PC-3 (cell line): Measurements from ENCODE around the gene GP2.
"Not testable (repeated sequence)": the region's sequence is repeated elsewhere in the genome, so short reads cannot be mapped to it uniquely, and the experiment has no call there.

Source experiments
- EZH2 ChIP-seq: fragments of 300-600 bp; sonication (generic); IDR thresholded peaks from one replicate; pipeline ENCODE4 v1.6.1; 2017; ENCODE audit warnings: antibody characterized with exemption, mild to moderate bottlenecking, low read length; ENCODE audit not compliant: unreplicated experiment
- TF ChIP-seq, protein P1 (sequence below): fragments of 300-600 bp; sonication (generic); conservative IDR thresholded peaks from 2 replicates; pipeline ENCODE4 v1.5.1; 2017; ENCODE audit warnings: antibody characterized with exemption, low read depth, mild to moderate bottlenecking, low read length

- TF ChIP-seq, protein P1, sequence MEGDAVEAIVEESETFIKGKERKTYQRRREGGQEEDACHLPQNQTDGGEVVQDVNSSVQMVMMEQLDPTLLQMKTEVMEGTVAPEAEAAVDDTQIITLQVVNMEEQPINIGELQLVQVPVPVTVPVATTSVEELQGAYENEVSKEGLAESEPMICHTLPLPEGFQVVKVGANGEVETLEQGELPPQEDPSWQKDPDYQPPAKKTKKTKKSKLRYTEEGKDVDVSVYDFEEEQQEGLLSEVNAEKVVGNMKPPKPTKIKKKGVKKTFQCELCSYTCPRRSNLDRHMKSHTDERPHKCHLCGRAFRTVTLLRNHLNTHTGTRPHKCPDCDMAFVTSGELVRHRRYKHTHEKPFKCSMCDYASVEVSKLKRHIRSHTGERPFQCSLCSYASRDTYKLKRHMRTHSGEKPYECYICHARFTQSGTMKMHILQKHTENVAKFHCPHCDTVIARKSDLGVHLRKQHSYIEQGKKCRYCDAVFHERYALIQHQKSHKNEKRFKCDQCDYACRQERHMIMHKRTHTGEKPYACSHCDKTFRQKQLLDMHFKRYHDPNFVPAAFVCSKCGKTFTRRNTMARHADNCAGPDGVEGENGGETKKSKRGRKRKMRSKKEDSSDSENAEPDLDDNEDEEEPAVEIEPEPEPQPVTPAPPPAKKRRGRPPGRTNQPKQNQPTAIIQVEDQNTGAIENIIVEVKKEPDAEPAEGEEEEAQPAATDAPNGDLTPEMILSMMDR: not testable (repeated sequence)
- TF ChIP-seq EZH2: not testable (repeated sequence)
Observed at GRCh38 chr16:20321051-20321450, 6.3 kb downstream of the GP2 start.
